GM18909 (cell line): ENCODE results near the gene ARHGAP29.

ENCODE experiments used
- ATAC-seq: cut with Tn5 transposase; IDR thresholded peaks from one replicate; pipeline ENCODE4 v1.9.1; 2021; ENCODE audit warnings: mild to moderate bottlenecking; ENCODE audit not compliant: unreplicated experiment, poor library complexity

The ARHGAP29 gene

GRCh38 chr1:94237291-94238226 is at the start of gene ARHGAP29:
Gene ARHGAP29 (minus strand): TSS chr1:94237584. CDS start chr1:94231611, 5,973 bp downstream.
- peak; percentile 92 for ATAC-seq

- no peak for ATAC-seq
Measured at GRCh38 chr1:94286864-94287437, 49.6 kb upstream of the ARHGAP29 start.

- no peak for ATAC-seq
Measured at GRCh38 chr1:94285031-94285654, 47.8 kb upstream of the ARHGAP29 start.

GRCh38 chr1:94284476-94284875 is 47.1 kb upstream of the ARHGAP29 start:
- no peak for ATAC-seq

- no peak for ATAC-seq
Measured at GRCh38 chr1:94283462-94283861, 46.1 kb upstream of the ARHGAP29 start.

- no peak for ATAC-seq
Measured at GRCh38 chr1:94282143-94282711, 44.8 kb upstream of the ARHGAP29 start.

- no peak for ATAC-seq
Measured at GRCh38 chr1:94281361-94282142, 44.2 kb upstream of the ARHGAP29 start.

GRCh38 chr1:94280541-94280940 is 43.2 kb upstream of the ARHGAP29 start:
- ATAC-seq = no peak

- ATAC-seq = no peak
Measured at GRCh38 chr1:94279462-94279861, 42.1 kb upstream of the ARHGAP29 start.

GRCh38 chr1:94279038-94279437 is 41.7 kb upstream of the ARHGAP29 start:
- ATAC-seq = no peak

- no peak for ATAC-seq
Measured at GRCh38 chr1:94276988-94277434, 39.6 kb upstream of the ARHGAP29 start.

- no peak for ATAC-seq
Measured at GRCh38 chr1:94275083-94275482, 37.7 kb upstream of the ARHGAP29 start.

GRCh38 chr1:94274561-94274960 is 37.2 kb upstream of the ARHGAP29 start:
- no peak for ATAC-seq

- ATAC-seq = no peak
Measured at GRCh38 chr1:94273111-94273510, 35.7 kb upstream of the ARHGAP29 start.

- ATAC-seq = no peak
Measured at GRCh38 chr1:94272388-94272787, 35.0 kb upstream of the ARHGAP29 start.

- ATAC-seq = no peak
Measured at GRCh38 chr1:94271373-94271772, 34.0 kb upstream of the ARHGAP29 start.

- no peak for ATAC-seq
Measured at GRCh38 chr1:94270801-94271203, 33.4 kb upstream of the ARHGAP29 start.

- no peak for ATAC-seq
Measured at GRCh38 chr1:94269921-94270320, 32.5 kb upstream of the ARHGAP29 start.

GRCh38 chr1:94265906-94266305 is 28.5 kb upstream of the ARHGAP29 start:
- no peak for ATAC-seq

GRCh38 chr1:94265011-94265422 is 27.6 kb upstream of the ARHGAP29 start:
- no peak for ATAC-seq
